Thoracic aorta (tissue), 2 donors: ENCODE measurements around the gene RMND5B. TPM values are rescaled to one million over a fixed set of nuclear protein-coding genes. Genes with fewer than 3 reads are reported as not detected.

ENCODE experiments used
- ATAC-seq: fragments of 150-250 bp; one replicate; pipeline ENCODE4 v1.8.0; 2017; ENCODE audit warnings: low read depth; ENCODE audit not compliant: insufficient number of reproducible peaks, low FRiP score
- DNase-seq: peaks from one replicate; pipeline ENCODE4 v3.0.0-alpha.2; 2020; ENCODE audit warnings: low spot score
- H3K27ac ChIP-seq, 2 donors: fragments of 200-600 bp; sonication (generic); 1 replicate in 1 of 2; 2 replicates in 1 of 2; pipeline ENCODE4 v1.5.1; 2016; ENCODE audit warnings: mild to moderate bottlenecking in 2 of 2, moderate library complexity in 2 of 2
- H3K27me3 ChIP-seq: fragments of 200-600 bp; sonication (generic); replicated peaks from 2 replicates; pipeline ENCODE4 v1.6.0; 2016; ENCODE audit warnings: mild to moderate bottlenecking; ENCODE audit not compliant: insufficient read depth
- H3K36me3 ChIP-seq: fragments of 200-600 bp; sonication (generic); one replicate; pipeline ENCODE4 v1.5.1; 2016
- H3K4me1 ChIP-seq, 2 donors: fragments of 200-600 bp; sonication (generic); 1 replicate in 1 of 2; 2 replicates in 1 of 2; pipeline versions ENCODE4 v1.5.1 to v1.6.0; 2016; ENCODE audit warnings: low read depth in 2 of 2, mild to moderate bottlenecking in 1 of 2; ENCODE audit not compliant: control insufficient read depth in 1 of 2
- H3K4me3 ChIP-seq: fragments of 200-600 bp; sonication (generic); 2 replicates; pipeline ENCODE4 v1.5.1; 2016; ENCODE audit warnings: mild to moderate bottlenecking
- H3K9me3 ChIP-seq: fragments of 200-600 bp; sonication (generic); 2 replicates; pipeline ENCODE4 v1.5.1; 2016
- total RNA-seq, 2 donors: library from RNA; depleted of rRNA; stranded (reverse); fragments of >200 nt; gene quantifications; one replicate each; pipeline versions ENCODE4 v1.1.0 to v1.2.3, GENCODE V29; 2016
- TF ChIP-seq, protein P1 (sequence below): fragments of 200-600 bp; sonication (generic); IDR thresholded peaks from one replicate; pipeline ENCODE4 v1.5.1; 2019; ENCODE audit warnings: antibody characterized with exemption

RMND5B gene
- total RNA-seq, 2 donors from 2014 or later = 45.0 to 59.4 TPM

DNA sequence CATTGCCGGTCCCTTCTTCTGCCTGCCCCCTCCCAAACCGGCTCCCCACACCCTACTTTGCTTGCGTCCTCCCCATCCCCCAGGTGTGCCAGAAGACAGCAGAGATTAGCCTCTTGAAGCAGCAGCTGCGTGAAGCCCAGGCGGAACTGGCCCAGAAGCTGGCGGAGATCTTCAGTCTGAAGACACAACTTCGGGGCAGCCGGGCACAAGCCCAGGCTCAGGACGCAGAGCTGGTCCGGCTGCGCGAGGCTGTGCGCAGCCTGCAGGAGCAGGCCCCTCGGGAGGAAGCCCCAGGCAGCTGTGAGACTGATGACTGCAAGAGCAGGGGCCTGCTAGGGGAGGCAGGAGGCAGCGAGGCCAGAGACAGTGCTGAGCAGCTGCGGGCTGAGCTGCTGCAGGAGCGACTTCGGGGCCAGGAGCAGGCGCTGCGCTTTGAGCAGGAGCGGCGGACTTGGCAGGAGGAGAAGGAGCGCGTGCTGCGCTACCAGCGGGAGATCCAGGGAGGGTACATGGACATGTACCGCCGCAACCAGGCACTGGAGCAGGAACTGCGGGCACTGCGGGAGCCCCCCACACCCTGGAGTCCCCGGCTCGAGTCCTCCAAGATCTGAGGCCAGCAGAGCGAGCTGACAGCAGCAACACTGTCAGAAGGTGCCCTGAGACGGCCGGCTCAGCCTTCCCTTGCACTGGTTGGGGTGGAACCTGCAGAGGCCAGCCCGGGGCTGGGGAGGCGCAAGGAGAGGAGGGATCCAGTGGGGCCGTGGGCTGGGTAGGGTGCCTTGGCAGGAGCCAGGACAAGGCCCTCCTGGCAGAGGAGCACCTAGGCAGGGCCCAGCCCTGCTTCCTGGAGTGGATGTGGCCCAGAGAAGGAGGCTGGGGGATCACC is 9.2 kb upstream of the RMND5B start:
- Histone ChIP-seq H3K4me3 (no peak overlapping the region), H3K27ac (no peak overlapping the region), H3K27me3 (no peaks in the 10 kb centered on the region), H3K9me3 (no peaks in the 10 kb centered on the region), H3K36me3 (no peaks in the 10 kb centered on the region), H3K4me1 (no peaks in the 10 kb centered on the region)
- TF ChIP-seq, protein P1, sequence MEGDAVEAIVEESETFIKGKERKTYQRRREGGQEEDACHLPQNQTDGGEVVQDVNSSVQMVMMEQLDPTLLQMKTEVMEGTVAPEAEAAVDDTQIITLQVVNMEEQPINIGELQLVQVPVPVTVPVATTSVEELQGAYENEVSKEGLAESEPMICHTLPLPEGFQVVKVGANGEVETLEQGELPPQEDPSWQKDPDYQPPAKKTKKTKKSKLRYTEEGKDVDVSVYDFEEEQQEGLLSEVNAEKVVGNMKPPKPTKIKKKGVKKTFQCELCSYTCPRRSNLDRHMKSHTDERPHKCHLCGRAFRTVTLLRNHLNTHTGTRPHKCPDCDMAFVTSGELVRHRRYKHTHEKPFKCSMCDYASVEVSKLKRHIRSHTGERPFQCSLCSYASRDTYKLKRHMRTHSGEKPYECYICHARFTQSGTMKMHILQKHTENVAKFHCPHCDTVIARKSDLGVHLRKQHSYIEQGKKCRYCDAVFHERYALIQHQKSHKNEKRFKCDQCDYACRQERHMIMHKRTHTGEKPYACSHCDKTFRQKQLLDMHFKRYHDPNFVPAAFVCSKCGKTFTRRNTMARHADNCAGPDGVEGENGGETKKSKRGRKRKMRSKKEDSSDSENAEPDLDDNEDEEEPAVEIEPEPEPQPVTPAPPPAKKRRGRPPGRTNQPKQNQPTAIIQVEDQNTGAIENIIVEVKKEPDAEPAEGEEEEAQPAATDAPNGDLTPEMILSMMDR = no peak
- ATAC-seq (no peak), DNase-seq (no peak)

DNA sequence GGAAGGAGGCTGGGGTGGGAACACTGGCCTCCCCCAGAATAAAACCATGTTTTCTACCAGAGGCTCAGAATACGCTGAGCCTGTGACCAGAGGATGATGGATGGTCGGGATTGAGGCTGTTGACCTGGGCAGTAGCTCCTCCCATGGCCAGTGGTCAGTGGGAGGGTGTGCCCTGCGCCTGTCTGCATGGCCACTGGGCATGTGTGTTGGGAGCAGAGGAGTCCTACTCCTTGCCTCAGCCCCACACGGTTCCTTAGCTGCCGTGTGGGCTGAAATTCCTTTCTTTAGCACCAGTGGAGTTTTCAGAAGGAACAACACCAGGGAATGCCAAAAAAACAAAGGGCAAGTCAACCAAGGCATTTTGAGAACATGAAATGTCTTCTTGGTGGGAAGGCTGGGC is 8.5 kb upstream of the RMND5B start:
- Histone ChIP-seq H3K27ac (no peak overlapping the region), H3K4me1 (no peaks in the 10 kb centered on the region), H3K4me3 (no peak overlapping the region), H3K36me3 (no peaks in the 10 kb centered on the region), H3K9me3 (no peaks in the 10 kb centered on the region), H3K27me3 (no peaks in the 10 kb centered on the region)
- DNase-seq = no peak
- TF ChIP-seq, protein P1 = no peak
- ATAC-seq = no peak

DNA sequence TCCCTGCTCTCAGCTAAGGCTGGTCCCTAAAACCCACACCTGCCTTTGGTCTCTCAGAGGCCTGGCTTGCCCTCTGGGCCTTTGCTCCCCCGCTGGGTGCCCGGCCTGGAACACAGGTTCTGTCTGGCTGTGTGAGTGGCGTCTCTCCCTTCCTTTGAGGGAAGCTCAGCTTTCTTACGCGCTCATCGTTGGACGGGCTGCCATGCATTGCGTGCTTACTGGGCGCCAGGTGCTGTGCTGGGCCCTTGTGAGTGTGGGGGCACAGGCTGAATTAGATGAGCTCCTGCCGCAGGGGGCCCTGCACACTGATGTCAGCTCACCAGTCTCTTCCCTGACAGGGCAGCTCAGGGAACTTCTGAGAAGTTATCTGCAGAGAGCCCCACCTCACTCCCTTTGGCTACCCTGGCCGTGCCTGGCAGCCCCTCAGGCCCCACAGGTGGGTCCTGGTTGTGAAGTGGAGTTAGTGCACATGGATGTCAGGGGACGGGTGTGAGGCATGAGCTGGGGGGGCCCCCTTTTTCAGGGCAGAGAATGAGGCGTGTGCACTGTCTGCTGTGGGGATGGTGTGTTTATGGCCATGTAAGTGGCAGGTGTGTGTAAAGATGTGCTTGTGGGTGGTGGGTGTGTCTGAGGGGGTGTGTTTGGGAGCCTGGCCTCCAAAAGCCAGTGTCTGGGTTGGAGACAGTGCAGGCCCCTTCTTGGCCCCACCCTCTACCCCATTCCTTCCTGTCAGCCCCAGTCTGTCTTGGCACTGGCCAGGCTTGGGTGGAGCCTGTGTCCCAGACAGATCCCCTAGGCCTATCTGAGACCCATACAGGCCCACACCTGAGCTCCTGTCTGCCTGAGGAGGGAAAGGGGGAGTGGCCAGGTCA is 7.5 kb upstream of the RMND5B start:
- TF ChIP-seq, protein P1 = no peak
- ATAC-seq = no peak

DNA sequence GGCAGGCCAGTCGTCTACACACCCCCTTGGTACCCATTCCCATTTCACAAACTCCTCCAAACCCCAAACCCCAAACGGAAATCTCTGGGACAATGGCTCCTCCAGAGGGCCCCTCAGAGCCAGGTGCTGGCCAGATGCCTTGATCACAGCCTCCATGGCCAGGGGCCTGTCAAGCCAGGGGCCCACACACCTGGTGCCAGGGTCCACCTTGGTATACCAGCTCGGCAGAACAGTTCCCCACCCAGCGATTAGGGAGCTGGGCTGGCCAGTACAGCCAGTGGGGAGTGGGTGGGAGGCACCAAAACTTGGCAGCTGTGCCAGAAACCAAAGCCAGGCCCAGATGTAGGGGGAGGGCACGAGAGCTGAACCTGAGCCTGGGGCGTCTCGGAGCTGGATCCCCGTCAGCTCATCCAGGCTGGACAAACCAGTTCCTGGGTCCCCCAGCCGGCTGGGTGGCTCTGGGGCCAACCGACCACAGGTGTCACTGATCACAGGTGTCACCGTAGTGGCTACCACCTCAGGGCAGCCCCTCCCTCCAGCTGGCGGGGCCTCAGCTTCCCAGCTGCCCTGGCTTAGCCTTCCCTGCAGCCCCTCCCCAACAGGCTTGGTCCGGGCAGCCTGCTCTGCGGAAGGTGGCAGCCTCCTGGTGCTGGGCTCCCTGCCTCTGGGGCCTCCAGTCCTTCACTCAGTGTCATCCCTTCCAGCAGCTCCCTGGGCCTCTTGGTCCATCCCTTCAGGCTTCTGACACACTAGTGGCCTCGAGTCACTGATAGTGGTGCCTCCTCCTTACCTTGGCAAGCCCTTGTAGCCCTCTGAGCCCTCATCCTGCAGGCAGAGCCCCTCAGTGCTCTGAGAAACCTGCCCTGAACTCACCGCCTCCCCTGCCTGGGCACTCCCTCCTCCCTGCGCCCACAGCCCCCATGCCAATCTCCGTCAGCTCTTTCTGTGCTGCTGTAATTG is 6.6 kb upstream of the RMND5B start:
- H3K27ac ChIP-seq = no peak overlapping the region
- no peak overlapping the region for H3K4me3 ChIP-seq
- H3K27me3 ChIP-seq = no peaks in the 10 kb centered on the region
- TF ChIP-seq, protein P1 = no peak
- no peaks in the 10 kb centered on the region for H3K9me3 ChIP-seq
- DNase-seq (no peak), ATAC-seq (no peak)
- no peaks in the 10 kb centered on the region for H3K36me3 ChIP-seq
- no peaks in the 10 kb centered on the region for H3K4me1 ChIP-seq

More for the DNA sequence above, 7.5 kb upstream of the RMND5B start:
- no peak for DNase-seq
- H3K27ac ChIP-seq = no peak overlapping the region
- H3K4me3 ChIP-seq = no peak overlapping the region
- H3K4me1 ChIP-seq = no peaks in the 10 kb centered on the region
- no peaks in the 10 kb centered on the region for H3K36me3 ChIP-seq
- H3K27me3 ChIP-seq = no peaks in the 10 kb centered on the region
- no peaks in the 10 kb centered on the region for H3K9me3 ChIP-seq
